Activated CD8-positive, alpha-beta memory T cell treated with anti-CD3 and anti-CD28 coated beads, Interleukin-2, amount 50 U/mL, for 48 hours (primary cell): Measurements from ENCODE around the gene UIMC1.

Source experiments
- DNase-seq: peaks from one replicate; pipeline ENCODE4 v3.0.0-alpha.2; 2020

UIMC1 gene

DNA sequence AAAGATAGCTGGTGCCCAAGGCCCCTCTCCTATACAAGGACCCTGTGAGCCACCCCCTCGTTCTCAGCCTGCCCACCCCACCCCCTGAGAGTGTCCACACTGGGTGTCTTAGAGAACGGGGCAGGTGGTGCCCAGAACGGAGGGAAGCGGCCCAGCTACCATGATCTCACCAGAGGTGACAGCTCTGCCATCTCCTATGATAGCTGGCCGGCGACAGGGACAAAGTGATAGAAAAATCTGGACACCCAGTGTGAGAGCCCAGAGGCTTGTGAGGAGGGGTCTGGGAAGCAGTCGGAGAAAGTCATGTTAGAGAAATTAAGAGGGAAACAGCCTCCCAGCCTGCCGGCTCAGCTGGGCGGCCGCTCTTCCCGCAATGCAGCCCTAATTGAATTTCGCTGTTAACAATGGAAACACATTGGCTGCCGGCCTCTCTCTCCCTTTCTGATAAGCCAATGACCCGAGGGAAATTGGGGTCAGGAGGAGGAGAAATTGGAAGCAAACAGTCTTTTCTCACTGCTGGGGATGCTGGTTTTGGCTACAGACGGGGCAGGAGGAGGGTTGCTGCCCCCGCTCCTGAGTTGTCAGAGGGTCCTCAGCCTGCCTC, 139.8 kb downstream of the UIMC1 start:
- no peak for DNase-seq

DNA sequence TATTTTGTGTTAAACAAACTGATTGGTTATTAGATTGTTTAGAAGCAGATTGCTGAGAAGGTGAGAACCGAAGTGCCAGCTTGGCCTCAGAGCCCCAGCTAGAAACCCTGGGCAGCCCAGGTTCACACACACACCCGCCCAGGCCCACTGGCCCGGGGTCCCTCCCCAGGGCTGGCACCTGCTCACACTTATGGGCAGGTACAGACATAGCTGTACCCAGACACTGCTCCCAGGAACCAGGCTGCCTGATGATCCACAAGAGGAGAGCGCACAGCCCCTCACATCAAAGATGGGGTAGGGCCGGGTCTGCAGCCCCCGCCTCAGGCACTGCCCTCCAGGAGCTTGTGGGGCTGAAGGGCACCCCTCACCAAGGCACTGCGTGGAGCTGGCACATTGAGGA, 140.6 kb downstream of the UIMC1 start:
- DNase-seq, result no peak

DNA sequence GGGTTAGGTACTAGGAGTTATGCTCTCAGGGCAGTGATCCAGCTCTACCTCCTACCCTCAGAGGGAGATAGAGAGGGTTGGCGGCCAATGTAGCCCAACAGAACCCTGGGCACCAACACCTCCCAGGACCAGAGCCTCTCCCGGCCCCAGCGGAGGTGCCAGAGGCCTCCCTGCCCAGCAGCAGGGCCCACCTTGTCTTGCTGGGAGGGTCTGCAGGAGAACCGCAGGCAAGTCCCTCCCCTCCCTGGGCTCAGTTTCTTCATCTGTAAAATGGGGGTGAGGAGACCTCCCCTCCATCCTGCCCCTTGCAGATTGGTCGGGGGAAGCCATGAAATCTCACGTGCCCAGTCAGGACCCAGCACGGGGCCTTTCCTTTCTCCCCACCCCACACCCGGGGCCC, 141.8 kb downstream of the UIMC1 start:
- DNase-seq, result no peak

- no peak for DNase-seq
These were observed 142.8 kb downstream of the UIMC1 start for GRCh38 chr5:176863765-176864098.

- no peak for DNase-seq
These were observed 143.4 kb downstream of the UIMC1 start for GRCh38 chr5:176863041-176863764.

DNA sequence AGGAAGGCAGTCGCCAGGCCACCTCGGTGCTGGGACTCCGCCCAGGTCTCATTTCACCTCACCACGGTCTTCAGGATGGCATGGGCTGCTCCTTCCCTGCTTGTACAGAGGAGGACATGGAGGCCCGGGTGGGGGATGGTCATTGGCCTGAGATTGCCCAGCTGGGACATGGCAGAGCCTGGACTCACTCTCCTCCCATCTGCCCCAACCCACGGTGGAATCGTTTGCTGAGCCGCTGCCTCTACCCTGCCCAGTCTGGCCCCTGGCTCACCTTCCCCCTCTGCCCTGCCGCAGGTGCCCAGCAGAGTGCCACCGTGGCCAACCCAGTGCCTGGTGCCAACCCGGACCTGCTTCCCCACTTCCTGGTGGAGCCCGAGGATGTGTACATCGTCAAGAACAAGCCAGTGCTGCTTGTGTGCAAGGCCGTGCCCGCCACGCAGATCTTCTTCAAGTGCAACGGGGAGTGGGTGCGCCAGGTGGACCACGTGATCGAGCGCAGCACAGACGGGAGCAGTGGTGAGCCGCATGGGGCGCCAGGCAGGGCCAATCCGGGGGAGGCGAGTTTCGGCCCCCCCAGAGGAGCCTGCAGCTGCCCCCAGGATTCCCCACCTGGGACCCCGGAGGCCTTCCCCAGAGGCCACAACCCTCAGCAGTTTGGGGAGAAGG, 144.1 kb downstream of the UIMC1 start:
- DNase-seq, result no peak

GRCh38 chr5:176861276-176861675, 145.3 kb downstream of the UIMC1 start:
- DNase-seq, result no peak

GRCh38 chr5:176860381-176860780, 146.2 kb downstream of the UIMC1 start:
- DNase-seq, result no peak

- no peak for DNase-seq
These were observed 146.7 kb downstream of the UIMC1 start for GRCh38 chr5:176859916-176860315.

- DNase-seq, result no peak
These were observed 148.7 kb downstream of the UIMC1 start for GRCh38 chr5:176857894-176858273.

DNA sequence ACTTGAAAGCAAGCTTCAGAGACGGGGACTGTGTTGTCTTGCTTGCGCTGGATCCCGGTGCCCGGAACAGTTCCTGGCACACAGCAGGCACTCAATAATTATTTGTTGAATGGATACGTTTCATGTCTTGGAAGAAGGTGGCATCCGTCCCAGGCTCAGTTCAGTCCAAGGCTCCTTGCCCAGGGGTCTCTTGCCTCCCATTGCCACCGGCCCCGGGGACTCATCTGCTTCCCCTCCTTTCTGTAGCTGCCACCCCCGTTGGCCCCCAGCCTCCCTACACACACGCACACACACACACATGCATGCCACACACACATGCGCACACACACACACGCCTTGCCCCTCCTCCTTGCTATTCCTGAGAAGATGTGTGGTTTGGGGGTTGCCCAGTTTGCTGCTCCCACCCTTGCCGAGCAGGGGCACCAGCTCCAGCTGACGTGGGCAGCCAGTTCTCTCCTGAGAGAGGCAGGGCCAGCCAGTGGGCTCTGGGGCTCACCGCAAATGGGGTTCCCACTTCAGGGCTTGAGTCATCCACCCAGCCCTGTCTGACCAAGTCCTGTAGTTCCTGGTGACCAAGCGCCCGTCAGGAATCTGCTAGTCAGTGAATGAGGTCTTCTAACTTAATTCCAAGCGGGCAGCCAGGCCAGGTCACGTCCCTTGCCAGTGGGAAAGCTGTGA, 149.2 kb downstream of the UIMC1 start:
- no peak for DNase-seq

- DNase-seq, result no peak
These were observed 149.8 kb downstream of the UIMC1 start for GRCh38 chr5:176856746-176857145.

DNA sequence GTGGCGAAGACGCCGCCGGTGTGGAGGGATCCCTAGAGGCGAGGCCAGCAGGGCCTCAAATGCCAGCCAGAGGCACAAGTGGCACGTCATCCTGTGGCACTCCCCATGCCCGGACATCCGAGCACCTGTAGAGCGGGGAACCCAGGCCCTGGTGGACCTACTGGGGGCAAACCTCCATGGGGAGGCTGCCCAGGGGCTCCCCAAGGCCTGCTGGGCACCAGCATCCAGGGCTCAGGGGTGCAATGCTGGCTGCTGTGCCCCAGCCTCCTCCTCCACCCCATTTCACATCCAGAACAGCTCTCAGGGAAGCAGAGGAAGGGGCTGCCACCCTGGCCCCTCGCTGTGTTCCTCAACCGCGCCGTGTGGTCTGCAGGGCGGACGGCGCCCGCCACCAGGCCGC, 151.0 kb downstream of the UIMC1 start:
- no peak for DNase-seq
